Measurements from ENCODE around the gene RAB4B.
"Not testable (repeated sequence)": the region's sequence is repeated elsewhere in the genome, so short reads cannot be mapped to it uniquely, and the experiment has no call there.

RAB4B gene

DNA sequence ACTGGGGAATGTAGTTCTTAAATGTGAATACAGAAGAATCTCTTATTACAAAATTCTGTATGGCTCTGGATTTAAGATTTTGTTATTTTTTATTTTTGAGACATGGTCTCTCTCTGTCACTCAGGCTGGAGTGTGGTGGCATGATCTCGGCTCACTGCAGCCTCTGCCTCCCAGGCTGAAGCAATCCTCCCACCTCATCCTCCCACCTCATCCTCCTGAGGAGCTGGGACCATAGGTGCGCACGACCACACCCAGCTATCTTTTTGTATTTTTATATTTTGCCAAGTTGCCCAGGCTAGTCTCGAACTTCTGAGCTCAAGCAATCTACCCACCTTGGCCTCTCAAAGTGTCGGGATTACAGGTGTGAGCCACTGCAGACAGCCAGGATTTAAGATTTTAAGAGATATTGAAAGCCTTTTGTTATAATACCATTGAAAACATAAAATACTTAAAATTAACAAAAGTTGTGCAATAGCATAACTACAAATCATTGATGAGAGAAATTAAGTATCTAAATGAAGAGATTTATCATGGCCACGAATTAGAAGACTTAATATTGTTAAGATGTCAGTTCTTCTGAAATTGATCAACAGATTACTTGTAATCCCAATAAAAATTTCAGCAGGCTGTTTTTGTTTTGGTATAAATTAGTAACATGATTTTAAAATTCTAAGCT is 58.8 kb downstream of the RAB4B start:
- Histone ChIP-seq H3K9me3 (ENCODE audit: control insufficient read depth in 2 of 2, low read length in 2 of 2) (no peaks in the 10 kb centered on the region), H3K27ac (ENCODE audit: low read length) (no peak overlapping the region), H3K4me1 (ENCODE audit: control insufficient read depth, insufficient read depth, low read length) (no peaks in the 10 kb centered on the region), H3K4me3 (ENCODE audit: low read length in 2 of 2) (no peak overlapping the region), H3K27me3 (ENCODE audit: control insufficient read depth in 1 of 2, insufficient read depth in 2 of 2, low read length in 2 of 2) (no peaks in the 10 kb centered on the region), H3K36me3 (ENCODE audit: control insufficient read depth in 2 of 2, insufficient read depth in 2 of 2, low read length in 2 of 2) (no peaks in the 10 kb centered on the region), H3K9ac (ENCODE audit: low read length in 2 of 2) (no peak overlapping the region)

DNA sequence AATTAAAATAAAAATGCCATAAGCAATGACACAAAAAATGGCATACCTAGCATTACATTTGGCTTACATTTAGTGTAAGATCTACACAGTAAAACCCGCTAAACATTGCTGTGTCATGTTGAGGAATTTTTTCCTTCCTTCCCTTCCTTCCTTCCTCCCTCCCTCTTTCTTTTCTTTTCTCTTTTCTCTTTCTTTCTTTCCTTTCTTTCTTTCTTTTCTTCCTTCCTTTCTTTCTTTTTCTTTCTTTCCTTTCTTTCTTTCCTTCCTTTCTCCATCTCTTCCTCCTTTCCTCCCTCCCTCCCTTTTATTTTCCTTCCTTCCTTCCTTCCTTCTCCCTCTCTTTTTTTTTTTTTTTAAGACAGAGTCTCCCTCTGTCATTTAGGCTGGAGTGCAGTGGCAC is 60.4 kb downstream of the RAB4B start:
- not testable (repeated sequence) for H3K27ac ChIP-seq (ENCODE audit: low read length); H3K9ac ChIP-seq (ENCODE audit: low read length in 2 of 2); H3K4me1 ChIP-seq (ENCODE audit: control insufficient read depth, insufficient read depth, low read length); H3K27me3 ChIP-seq (ENCODE audit: control insufficient read depth in 1 of 2, insufficient read depth in 2 of 2, low read length in 2 of 2); H3K4me3 ChIP-seq (ENCODE audit: low read length in 2 of 2); H3K9me3 ChIP-seq (ENCODE audit: control insufficient read depth in 2 of 2, low read length in 2 of 2); H3K36me3 ChIP-seq (ENCODE audit: control insufficient read depth in 2 of 2, insufficient read depth in 2 of 2, low read length in 2 of 2)

DNA sequence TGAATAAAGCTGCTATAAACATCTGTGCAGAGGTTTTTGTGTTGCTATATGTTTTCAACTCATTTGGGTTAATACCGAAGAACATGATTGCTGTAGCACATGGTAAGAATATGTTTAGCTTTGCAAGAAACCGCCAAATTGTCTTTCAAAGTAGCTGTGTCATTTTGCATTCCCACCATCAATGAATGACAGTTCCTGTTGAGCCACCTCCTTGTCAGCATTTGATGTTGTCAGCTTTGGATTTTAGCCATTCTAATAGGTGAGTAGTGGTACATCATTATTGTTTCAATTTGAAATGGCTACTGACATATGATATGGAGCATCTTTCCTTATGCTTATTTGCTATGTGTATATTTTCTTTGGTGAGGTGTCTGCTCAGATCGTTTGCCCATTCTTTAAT is 64.0 kb downstream of the RAB4B start:
- H3K9ac ChIP-seq (ENCODE audit: low read length in 2 of 2); H3K36me3 ChIP-seq (ENCODE audit: control insufficient read depth in 2 of 2, insufficient read depth in 2 of 2, low read length in 2 of 2); H3K27ac ChIP-seq (ENCODE audit: low read length); H3K4me3 ChIP-seq (ENCODE audit: low read length in 2 of 2); H3K9me3 ChIP-seq (ENCODE audit: control insufficient read depth in 2 of 2, low read length in 2 of 2); H3K27me3 ChIP-seq (ENCODE audit: control insufficient read depth in 1 of 2, insufficient read depth in 2 of 2, low read length in 2 of 2); H3K4me1 ChIP-seq (ENCODE audit: control insufficient read depth, insufficient read depth, low read length): not testable (repeated sequence)

DNA sequence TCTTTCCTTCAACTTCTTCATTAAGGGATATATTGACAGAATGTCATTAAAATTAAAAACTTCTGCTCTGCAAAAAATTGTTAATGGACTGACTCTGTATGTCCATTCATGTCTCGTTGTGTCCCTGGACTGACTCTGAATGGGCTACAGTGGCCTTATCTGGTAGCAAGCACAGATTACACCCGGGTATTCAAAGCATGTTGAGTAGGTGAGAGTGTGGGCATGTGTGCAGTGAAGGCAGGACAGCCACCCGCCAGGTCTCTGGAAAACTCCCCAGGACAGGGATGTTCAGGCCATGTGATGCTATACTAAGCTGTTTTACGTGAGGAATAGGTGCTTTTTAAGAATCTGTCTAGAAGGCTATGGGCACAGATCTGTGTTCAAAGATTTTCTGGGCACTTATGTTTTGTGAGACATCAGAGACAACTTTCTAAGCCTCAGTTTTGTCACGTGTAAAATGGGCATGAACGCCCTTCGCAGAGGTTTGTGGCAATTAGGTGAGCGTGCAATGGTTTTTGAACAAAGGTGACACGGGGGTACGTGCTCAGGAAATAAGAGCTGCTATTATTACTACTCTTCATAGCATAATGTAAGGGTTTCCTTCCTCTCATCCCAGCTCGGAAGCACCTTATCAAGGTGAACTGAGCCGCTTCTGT is 65.1 kb downstream of the RAB4B start:
- H3K9ac ChIP-seq (ENCODE audit: low read length in 2 of 2); H3K4me3 ChIP-seq (ENCODE audit: low read length in 2 of 2); H3K36me3 ChIP-seq (ENCODE audit: control insufficient read depth in 2 of 2, insufficient read depth in 2 of 2, low read length in 2 of 2); H3K9me3 ChIP-seq (ENCODE audit: control insufficient read depth in 2 of 2, low read length in 2 of 2); H3K4me1 ChIP-seq (ENCODE audit: control insufficient read depth, insufficient read depth, low read length); H3K27me3 ChIP-seq (ENCODE audit: control insufficient read depth in 1 of 2, insufficient read depth in 2 of 2, low read length in 2 of 2); H3K27ac ChIP-seq (ENCODE audit: low read length): not testable (repeated sequence)

DNA sequence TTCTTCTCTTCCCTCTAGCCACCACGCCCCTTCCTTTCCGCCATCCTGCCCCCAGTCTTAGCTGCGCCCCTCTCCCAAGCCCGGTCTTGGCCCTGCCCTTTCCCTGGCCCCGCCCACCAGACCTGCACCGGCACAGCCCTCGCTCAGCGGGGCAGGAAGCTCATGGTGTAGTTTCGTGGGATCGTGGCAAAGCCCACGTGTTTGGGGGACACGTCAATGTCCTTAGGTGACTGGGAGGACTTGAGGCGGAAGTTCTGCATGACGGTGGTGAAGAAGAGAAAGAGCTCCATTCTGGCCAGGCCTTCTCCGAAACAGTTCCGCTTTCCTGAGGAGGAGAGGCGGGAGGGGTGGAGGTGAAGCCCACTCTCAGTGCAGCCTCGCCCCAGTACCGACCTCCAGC is 65.6 kb downstream of the RAB4B start:
- H3K9me3 ChIP-seq (ENCODE audit: control insufficient read depth in 2 of 2, low read length in 2 of 2); H3K27ac ChIP-seq (ENCODE audit: low read length); H3K4me1 ChIP-seq (ENCODE audit: control insufficient read depth, insufficient read depth, low read length); H3K36me3 ChIP-seq (ENCODE audit: control insufficient read depth in 2 of 2, insufficient read depth in 2 of 2, low read length in 2 of 2); H3K9ac ChIP-seq (ENCODE audit: low read length in 2 of 2); H3K27me3 ChIP-seq (ENCODE audit: control insufficient read depth in 1 of 2, insufficient read depth in 2 of 2, low read length in 2 of 2); H3K4me3 ChIP-seq (ENCODE audit: low read length in 2 of 2): not testable (repeated sequence)
